EH (cell line): ENCODE data around the gene FAM78A.
"Not testable (repeated sequence)": the region's sequence is repeated elsewhere in the genome, so short reads cannot be mapped to it uniquely, and the experiment has no call there.

Experiments used
- DNase-seq: peaks from one replicate; pipeline ENCODE4 v3.0.0-alpha.2; 2015; ENCODE audit warnings: low read depth

The FAM78A gene

GRCh38 chr9:131263033-131263343 lies 13.3 kb downstream of the FAM78A start:
- DNase-seq = not testable (repeated sequence)

GRCh38 chr9:131262327-131263032 lies 13.8 kb downstream of the FAM78A start:
- peak; percentile 23 for DNase-seq

- DNase-seq = no peak
Measured at GRCh38 chr9:131260751-131261452, 15.4 kb downstream of the FAM78A start.

- no peak for DNase-seq
Measured at GRCh38 chr9:131259916-131260597, 16.3 kb downstream of the FAM78A start.

GRCh38 chr9:131259432-131259898 lies 16.8 kb downstream of the FAM78A start:
- DNase-seq = no peak

GRCh38 chr9:131258698-131259431 lies 17.4 kb downstream of the FAM78A start:
- no peak for DNase-seq

GRCh38 chr9:131258186-131258585 lies 18.1 kb downstream of the FAM78A start:
- no peak for DNase-seq

- no peak for DNase-seq
Measured at GRCh38 chr9:131257266-131258025, 18.9 kb downstream of the FAM78A start.

GRCh38 chr9:131255676-131256197 lies 20.6 kb downstream of the FAM78A start:
- DNase-seq = no peak

GRCh38 chr9:131254626-131255025 lies 21.7 kb downstream of the FAM78A start:
- no peak for DNase-seq

- DNase-seq = peak; percentile 32
Measured at GRCh38 chr9:131253891-131254491, 22.3 kb downstream of the FAM78A start.

GRCh38 chr9:131252120-131252519 lies 24.2 kb downstream of the FAM78A start:
- no peak for DNase-seq

- DNase-seq = no peak
Measured at GRCh38 chr9:131246618-131247017, 29.7 kb downstream of the FAM78A start.

- DNase-seq = not testable (repeated sequence)
Measured at GRCh38 chr9:131244331-131244730, 32.0 kb downstream of the FAM78A start.

- DNase-seq = no peak
Measured at GRCh38 chr9:131240047-131240921, 36.0 kb downstream of the FAM78A start.

- DNase-seq = no peak
Measured at GRCh38 chr9:131239161-131239975, 36.9 kb downstream of the FAM78A start.

GRCh38 chr9:131238402-131239021 lies 37.8 kb downstream of the FAM78A start:
- DNase-seq = peak; percentile 30

GRCh38 chr9:131237931-131238401 lies 38.3 kb downstream of the FAM78A start:
- DNase-seq = peak; percentile 75
